Measurements from ENCODE around the gene GABRB1.

DNA sequence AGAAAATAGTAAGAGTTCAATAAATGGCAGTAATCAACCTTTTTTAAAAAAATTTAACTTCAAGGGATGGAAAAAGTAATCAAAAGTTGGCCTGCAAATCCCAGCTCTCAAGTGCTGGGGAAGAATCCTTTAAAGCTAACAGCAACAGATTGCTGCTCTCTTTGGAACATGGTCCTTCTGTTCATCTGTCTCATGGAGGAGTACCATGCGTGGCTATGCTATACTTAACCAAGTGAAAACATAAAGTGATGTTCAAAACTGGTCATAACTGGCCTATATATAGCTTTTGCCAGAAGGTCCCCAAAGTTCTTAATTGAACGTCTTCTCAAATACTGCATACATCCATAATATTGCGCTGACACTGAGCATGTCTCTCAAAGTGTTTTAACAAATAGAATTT is 154.4 kb downstream of the GABRB1 start:
- TF ChIP-seq GLIS3 (CRISPR knock-in tag; IDR thresholded peaks at IDR 0.05) (no peak), ZC3H10 (CRISPR knock-in tag; IDR thresholded peaks at IDR 0.05) (no peak), ZFP30 (CRISPR knock-in tag; IDR thresholded peaks at IDR 0.05) (no peak), PPARA (CRISPR knock-in tag; IDR thresholded peaks at IDR 0.05; ENCODE audit: borderline replicate concordance) (no peak), ESRRG (CRISPR knock-in tag; IDR thresholded peaks at IDR 0.05) (no peak), ZNF8 (CRISPR knock-in tag; IDR thresholded peaks at IDR 0.05) (no peak)

All from SK-N-SH treated with all-trans-retinoic acid at 6 μM for 48 hours (cell line).